ENCODE data around the gene HMOX1. TPM values are rescaled to one million over a fixed set of nuclear protein-coding genes. Genes with fewer than 3 reads are reported as not detected.

The HMOX1 gene
- total and polyA plus RNA-seq, 2 of the 13 experiments (the other 11 are each of a cell fraction or from before 2014, with no cell fraction given) = 53.6 to 67.4 TPM

- no peak for TF ChIP-seq ELK4 (CRISPR knock-in tag; IDR thresholded peaks at IDR 0.05; ENCODE audit: borderline replicate concordance)
- no peak; the same call in 1 of the 2 replicates for TF ChIP-seq ZNF136 (CRISPR knock-in tag; IDR thresholded peaks at IDR 0.05; ENCODE audit: low read depth)
- no peak for TF ChIP-seq SP1 (IDR thresholded peaks at IDR 0.05)
- peak; percentile 51; the same call in 1 of the 2 replicates for TF ChIP-seq SP1 (CRISPR knock-in tag; IDR thresholded peaks at IDR 0.05)
- no peak for TF ChIP-seq REXO4 (CRISPR knock-in tag; IDR thresholded peaks at IDR 0.05; ENCODE audit: borderline replicate concordance)
- TF ChIP-seq FUBP1 (CRISPR knock-in tag; IDR thresholded peaks at IDR 0.05; ENCODE audit: borderline replicate concordance) = no peak
- TF ChIP-seq HHEX (CRISPR knock-in tag; IDR thresholded peaks at IDR 0.05) = no peak
- TF ChIP-seq FOXP4 (CRISPR knock-in tag; IDR thresholded peaks at IDR 0.05) = peak; percentile 48; the same call in 1 of the 2 replicates
- TF ChIP-seq, protein P1, sequence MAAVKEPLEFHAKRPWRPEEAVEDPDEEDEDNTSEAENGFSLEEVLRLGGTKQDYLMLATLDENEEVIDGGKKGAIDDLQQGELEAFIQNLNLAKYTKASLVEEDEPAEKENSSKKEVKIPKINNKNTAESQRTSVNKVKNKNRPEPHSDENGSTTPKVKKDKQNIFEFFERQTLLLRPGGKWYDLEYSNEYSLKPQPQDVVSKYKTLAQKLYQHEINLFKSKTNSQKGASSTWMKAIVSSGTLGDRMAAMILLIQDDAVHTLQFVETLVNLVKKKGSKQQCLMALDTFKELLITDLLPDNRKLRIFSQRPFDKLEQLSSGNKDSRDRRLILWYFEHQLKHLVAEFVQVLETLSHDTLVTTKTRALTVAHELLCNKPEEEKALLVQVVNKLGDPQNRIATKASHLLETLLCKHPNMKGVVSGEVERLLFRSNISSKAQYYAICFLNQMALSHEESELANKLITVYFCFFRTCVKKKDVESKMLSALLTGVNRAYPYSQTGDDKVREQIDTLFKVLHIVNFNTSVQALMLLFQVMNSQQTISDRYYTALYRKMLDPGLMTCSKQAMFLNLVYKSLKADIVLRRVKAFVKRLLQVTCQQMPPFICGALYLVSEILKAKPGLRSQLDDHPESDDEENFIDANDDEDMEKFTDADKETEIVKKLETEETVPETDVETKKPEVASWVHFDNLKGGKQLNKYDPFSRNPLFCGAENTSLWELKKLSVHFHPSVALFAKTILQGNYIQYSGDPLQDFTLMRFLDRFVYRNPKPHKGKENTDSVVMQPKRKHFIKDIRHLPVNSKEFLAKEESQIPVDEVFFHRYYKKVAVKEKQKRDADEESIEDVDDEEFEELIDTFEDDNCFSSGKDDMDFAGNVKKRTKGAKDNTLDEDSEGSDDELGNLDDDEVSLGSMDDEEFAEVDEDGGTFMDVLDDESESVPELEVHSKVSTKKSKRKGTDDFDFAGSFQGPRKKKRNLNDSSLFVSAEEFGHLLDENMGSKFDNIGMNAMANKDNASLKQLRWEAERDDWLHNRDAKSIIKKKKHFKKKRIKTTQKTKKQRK (IDR thresholded peaks at IDR 0.05; ENCODE audit: low read length) = no peak
- TF ChIP-seq ZEB1 (IDR thresholded peaks at IDR 0.05; ENCODE audit: insufficient replicate concordance, low read depth) = no peak
- TF ChIP-seq NR2F6 (IDR thresholded peaks at IDR 0.05) = no peak
- TF ChIP-seq NR2F6 (CRISPR knock-in tag; IDR thresholded peaks at IDR 0.05) = peak; percentile 72
- TF ChIP-seq, protein P2, sequence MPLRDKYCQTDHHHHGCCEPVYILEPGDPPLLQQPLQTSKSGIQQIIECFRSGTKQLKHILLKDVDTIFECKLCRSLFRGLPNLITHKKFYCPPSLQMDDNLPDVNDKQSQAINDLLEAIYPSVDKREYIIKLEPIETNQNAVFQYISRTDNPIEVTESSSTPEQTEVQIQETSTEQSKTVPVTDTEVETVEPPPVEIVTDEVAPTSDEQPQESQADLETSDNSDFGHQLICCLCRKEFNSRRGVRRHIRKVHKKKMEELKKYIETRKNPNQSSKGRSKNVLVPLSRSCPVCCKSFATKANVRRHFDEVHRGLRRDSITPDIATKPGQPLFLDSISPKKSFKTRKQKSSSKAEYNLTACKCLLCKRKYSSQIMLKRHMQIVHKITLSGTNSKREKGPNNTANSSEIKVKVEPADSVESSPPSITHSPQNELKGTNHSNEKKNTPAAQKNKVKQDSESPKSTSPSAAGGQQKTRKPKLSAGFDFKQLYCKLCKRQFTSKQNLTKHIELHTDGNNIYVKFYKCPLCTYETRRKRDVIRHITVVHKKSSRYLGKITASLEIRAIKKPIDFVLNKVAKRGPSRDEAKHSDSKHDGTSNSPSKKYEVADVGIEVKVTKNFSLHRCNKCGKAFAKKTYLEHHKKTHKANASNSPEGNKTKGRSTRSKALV (CRISPR knock-in tag; IDR thresholded peaks at IDR 0.05) = 0 out of 2 replicates have a peak, but pooled peaks have one; percentile 21
- TF ChIP-seq MTF1 (CRISPR knock-in tag; IDR thresholded peaks at IDR 0.05) = no peak
- no peak for TF ChIP-seq POLR2AphosphoS5 (IDR thresholded peaks at IDR 0.05; ENCODE audit: low read depth, low read length)
- TF ChIP-seq SAFB2 (CRISPR knock-in tag; IDR thresholded peaks at IDR 0.05; ENCODE audit: borderline replicate concordance, low read depth) = no peak
- no peak for TF ChIP-seq ZNF17 (CRISPR knock-in tag; IDR thresholded peaks at IDR 0.05)
Measured at GRCh38 chr22:35350539-35351503, 30.1 kb upstream of the HMOX1 start (continued).
